ENCODE measurements around the gene GSTA4. TPM values are rescaled to one million over a fixed set of nuclear protein-coding genes. Genes with fewer than 3 reads are reported as not detected.
"Not testable (repeated sequence)": the region's sequence is repeated elsewhere in the genome, so short reads cannot be mapped to it uniquely, and the experiment has no call there.

The GSTA4 gene, protein sequence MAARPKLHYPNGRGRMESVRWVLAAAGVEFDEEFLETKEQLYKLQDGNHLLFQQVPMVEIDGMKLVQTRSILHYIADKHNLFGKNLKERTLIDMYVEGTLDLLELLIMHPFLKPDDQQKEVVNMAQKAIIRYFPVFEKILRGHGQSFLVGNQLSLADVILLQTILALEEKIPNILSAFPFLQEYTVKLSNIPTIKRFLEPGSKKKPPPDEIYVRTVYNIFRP
- total RNA-seq = 35.8 and 38.7 TPM in 2 replicates

- intact Hi-C loops (cut with micrococcal nuclease) = loop anchor here (1.0 to 10.0 kb wide), 8 partner anchors 11 to 708 kb away; partner anchors contain the start of genes FBXO9, GCLC and TMEM14A
- H3K27ac Mint-ChIP-seq = peak within 1 kb of the TSS; percentile 99
- peak; percentile 85 for DNase-seq (ENCODE audit: low spot score)
- H3K27me3 Mint-ChIP-seq (ENCODE audit: insufficient read depth) = peaks cover 11% of the 10 kb centered on the region
- peak within 1 kb of the TSS; percentile 88 for H3K4me3 Mint-ChIP-seq
- H3K4me1 Mint-ChIP-seq (ENCODE audit: low read depth) = peaks cover 55% of the 10 kb centered on the region
- H3K36me3 Mint-ChIP-seq (ENCODE audit: low read depth) = peaks cover 18% of the 10 kb centered on the region
- not testable (repeated sequence) for H3K9me3 Mint-ChIP-seq
These were observed at the start of gene GSTA4 for GRCh38 chr6:52995089-52995912. Gene GSTA4, minus strand, starts transcription at chr6:52995284. Its CDS starts 1,041 bp downstream, at chr6:52994243.

DNA sequence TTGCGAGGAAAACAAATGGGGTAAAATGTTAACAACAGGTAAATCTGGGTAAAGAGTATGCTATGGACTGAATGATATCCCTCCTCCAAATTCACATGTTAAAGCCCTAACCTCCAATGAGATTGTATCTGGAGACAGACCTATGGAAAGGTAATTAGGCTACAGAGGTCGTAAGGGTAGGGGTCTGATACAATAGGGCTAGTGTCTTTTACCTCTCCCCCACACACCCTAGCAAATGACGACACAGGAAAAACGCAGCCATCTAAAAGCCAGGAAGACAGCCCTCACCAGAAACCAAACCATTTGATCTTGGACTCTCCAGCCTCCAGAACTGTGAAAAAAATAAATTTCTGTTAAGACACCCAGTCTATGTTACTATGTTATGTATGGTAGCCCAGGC is 49.5 kb upstream of the GSTA4 start:
- Mint-ChIP-seq H3K4me1 (ENCODE audit: low read depth) (peaks cover 28% of the 10 kb centered on the region), H3K27ac (no peak overlapping the region), H3K4me3 (no peak overlapping the region), H3K27me3 (ENCODE audit: insufficient read depth) (no peaks in the 10 kb centered on the region), H3K9me3 (no peaks in the 10 kb centered on the region), H3K36me3 (ENCODE audit: low read depth) (peaks cover 17% of the 10 kb centered on the region)
- intact Hi-C loops (cut with micrococcal nuclease) = no loop called here
- no peak for DNase-seq (ENCODE audit: low spot score)

DNA sequence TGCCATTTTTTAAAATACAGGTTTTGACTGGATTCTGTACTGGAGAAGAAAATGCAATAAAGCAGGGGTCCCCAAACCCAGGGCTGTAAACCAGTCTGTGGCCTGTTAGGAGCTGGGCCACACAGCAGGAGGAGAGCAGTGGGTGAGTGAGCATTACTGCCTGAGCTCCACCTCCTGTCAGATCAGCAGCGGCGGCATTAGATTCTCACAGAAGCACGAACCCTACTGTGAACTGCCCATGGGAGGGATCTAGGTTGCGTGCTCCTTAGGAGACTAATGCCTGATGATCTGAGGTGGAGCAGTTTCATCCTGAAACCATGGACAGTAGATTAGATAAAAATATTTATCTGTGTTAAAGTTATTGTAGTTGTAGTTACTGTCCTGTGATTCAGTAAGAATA is 49.0 kb upstream of the GSTA4 start:
- Mint-ChIP-seq H3K9me3 (no peaks in the 10 kb centered on the region), H3K27me3 (ENCODE audit: insufficient read depth) (no peaks in the 10 kb centered on the region), H3K4me1 (ENCODE audit: low read depth) (peaks cover 23% of the 10 kb centered on the region), H3K36me3 (ENCODE audit: low read depth) (peaks cover 21% of the 10 kb centered on the region), H3K4me3 (no peak overlapping the region), H3K27ac (no peak overlapping the region)
- DNase-seq (ENCODE audit: low spot score) = no peak
- intact Hi-C loops (cut with micrococcal nuclease) = no loop called here

- peaks cover 18% of the 10 kb centered on the region for H3K4me1 Mint-ChIP-seq (ENCODE audit: low read depth)
- no peaks in the 10 kb centered on the region for H3K27me3 Mint-ChIP-seq (ENCODE audit: insufficient read depth)
- peaks cover 23% of the 10 kb centered on the region for H3K36me3 Mint-ChIP-seq (ENCODE audit: low read depth)
These were observed 48.5 kb upstream of the GSTA4 start for GRCh38 chr6:53043581-53043980.

GRCh38 chr6:53042112-53042511 is 47.0 kb upstream of the GSTA4 start:
- H3K27ac Mint-ChIP-seq = no peak overlapping the region
- H3K9me3 Mint-ChIP-seq = no peaks in the 10 kb centered on the region
- no peak for DNase-seq (ENCODE audit: low spot score)
- peaks cover 25% of the 10 kb centered on the region for H3K36me3 Mint-ChIP-seq (ENCODE audit: low read depth)
- H3K27me3 Mint-ChIP-seq (ENCODE audit: insufficient read depth) = no peaks in the 10 kb centered on the region
- H3K4me3 Mint-ChIP-seq = no peak overlapping the region
- H3K4me1 Mint-ChIP-seq (ENCODE audit: low read depth) = peaks cover 7% of the 10 kb centered on the region
- intact Hi-C loops (cut with micrococcal nuclease) = no loop called here

More at GRCh38 chr6:53043581-53043980, 48.5 kb upstream of the GSTA4 start:
- no peak for DNase-seq (ENCODE audit: low spot score)
- H3K9me3 Mint-ChIP-seq = no peaks in the 10 kb centered on the region
- intact Hi-C loops (cut with micrococcal nuclease) = no loop called here
- H3K27ac Mint-ChIP-seq = no peak overlapping the region
- H3K4me3 Mint-ChIP-seq = no peak overlapping the region

- Mint-ChIP-seq H3K4me3 (no peak overlapping the region), H3K27me3 (ENCODE audit: insufficient read depth) (no peaks in the 10 kb centered on the region), H3K4me1 (ENCODE audit: low read depth) (no peaks in the 10 kb centered on the region), H3K36me3 (ENCODE audit: low read depth) (peaks cover 29% of the 10 kb centered on the region), H3K27ac (no peak overlapping the region), H3K9me3 (no peaks in the 10 kb centered on the region)
- intact Hi-C loops (cut with micrococcal nuclease) = no loop called here
- no peak for DNase-seq (ENCODE audit: low spot score)
These were observed 46.3 kb upstream of the GSTA4 start for GRCh38 chr6:53041356-53041755.

GRCh38 chr6:53038596-53038995 is 43.5 kb upstream of the GSTA4 start:
- peaks cover 35% of the 10 kb centered on the region for H3K36me3 Mint-ChIP-seq (ENCODE audit: low read depth)
- DNase-seq (ENCODE audit: low spot score) = no peak
- no peak overlapping the region for H3K27ac Mint-ChIP-seq
- no peaks in the 10 kb centered on the region for H3K4me1 Mint-ChIP-seq (ENCODE audit: low read depth)
- H3K27me3 Mint-ChIP-seq (ENCODE audit: insufficient read depth) = no peaks in the 10 kb centered on the region
- H3K4me3 Mint-ChIP-seq = no peak overlapping the region
- intact Hi-C loops (cut with micrococcal nuclease) = no loop called here
- H3K9me3 Mint-ChIP-seq = no peaks in the 10 kb centered on the region

DNA sequence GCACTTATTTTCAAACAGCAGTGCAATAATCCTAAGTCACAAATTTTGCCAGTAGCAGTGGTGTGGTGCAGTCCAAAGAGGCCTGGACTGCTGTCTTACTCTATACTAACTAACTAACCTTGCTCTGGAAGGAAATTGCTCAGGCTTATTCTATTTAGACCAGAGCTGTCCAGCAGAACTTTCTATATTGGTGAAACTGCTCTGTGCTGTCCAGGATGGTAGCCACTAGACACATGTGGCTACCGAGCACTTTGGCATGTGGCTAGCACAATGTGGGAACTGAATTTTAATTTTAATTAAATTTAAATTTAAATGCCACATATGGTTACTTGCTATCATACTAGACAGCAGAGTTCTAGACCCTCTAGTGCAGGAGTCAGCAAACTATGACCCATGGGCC is 43.1 kb upstream of the GSTA4 start:
- H3K9me3 Mint-ChIP-seq = no peaks in the 10 kb centered on the region
- DNase-seq (ENCODE audit: low spot score) = no peak
- peaks cover 40% of the 10 kb centered on the region for H3K36me3 Mint-ChIP-seq (ENCODE audit: low read depth)
- no peaks in the 10 kb centered on the region for H3K4me1 Mint-ChIP-seq (ENCODE audit: low read depth)
- no peaks in the 10 kb centered on the region for H3K27me3 Mint-ChIP-seq (ENCODE audit: insufficient read depth)
- no peak overlapping the region for H3K27ac Mint-ChIP-seq
- intact Hi-C loops (cut with micrococcal nuclease) = no loop called here
- no peak overlapping the region for H3K4me3 Mint-ChIP-seq

DNA sequence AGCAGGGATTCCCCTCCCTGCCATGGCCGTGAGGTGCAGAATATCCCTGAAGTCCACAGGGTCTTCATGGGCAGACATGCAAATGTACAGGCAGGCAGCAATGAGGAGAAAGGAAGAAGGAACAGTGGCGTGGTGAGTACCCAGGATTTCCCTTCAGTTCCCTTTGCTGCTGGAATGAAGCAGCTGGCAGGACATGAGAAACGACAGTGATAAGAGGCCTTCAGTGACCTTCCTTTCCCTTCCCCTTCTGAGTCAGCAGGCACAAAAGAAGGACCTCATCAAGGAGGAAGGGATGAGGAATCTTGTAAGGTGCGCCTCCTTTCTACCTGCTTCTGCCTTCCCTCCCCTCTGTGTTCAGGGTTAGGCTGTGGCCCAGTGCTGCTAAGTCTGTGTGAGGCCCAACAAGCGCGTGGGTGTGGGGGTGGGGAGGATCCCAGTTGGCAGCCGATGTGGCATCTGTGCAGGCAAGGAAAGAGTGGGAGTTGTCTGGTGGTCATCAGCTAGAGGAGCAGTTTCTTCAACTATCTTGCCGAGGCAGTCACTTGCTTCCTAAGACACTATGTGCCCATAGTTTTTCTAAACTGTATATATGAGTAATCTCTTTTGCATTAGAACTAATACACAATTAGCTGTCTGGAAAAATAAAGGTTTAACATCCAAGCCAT is 40.6 kb upstream of the GSTA4 start:
- H3K36me3 Mint-ChIP-seq (ENCODE audit: low read depth) = peaks cover 34% of the 10 kb centered on the region
- no peak overlapping the region for H3K27ac Mint-ChIP-seq
- no peaks in the 10 kb centered on the region for H3K4me1 Mint-ChIP-seq (ENCODE audit: low read depth)
- no peak overlapping the region for H3K4me3 Mint-ChIP-seq
- intact Hi-C loops (cut with micrococcal nuclease) = no loop called here
- DNase-seq (ENCODE audit: low spot score) = no peak
- H3K27me3 Mint-ChIP-seq (ENCODE audit: insufficient read depth) = no peaks in the 10 kb centered on the region
- no peaks in the 10 kb centered on the region for H3K9me3 Mint-ChIP-seq

GRCh38 chr6:53033764-53034163 is 38.7 kb upstream of the GSTA4 start:
- Mint-ChIP-seq H3K27ac (no peak overlapping the region), H3K4me3 (no peak overlapping the region)

DNA sequence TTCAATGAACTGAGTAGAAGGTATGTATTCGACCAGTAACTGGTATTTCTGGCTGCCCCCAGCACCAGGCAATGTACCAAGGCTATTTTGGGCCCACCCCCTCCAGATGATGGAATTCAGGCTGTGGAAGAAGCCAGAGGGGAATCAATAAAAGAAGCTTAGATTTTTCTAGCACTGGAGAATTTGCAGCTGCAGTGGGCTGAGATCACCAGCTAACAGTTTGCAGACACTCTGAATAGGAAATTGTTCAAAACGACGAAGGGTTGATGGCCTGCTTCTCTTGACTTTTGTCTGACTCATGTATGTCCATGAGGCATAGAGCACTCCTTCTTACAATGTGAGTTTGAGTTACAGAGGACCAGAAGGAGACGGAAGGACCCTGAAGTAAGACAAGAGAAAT is 37.8 kb upstream of the GSTA4 start:
- H3K4me3 Mint-ChIP-seq = no peak overlapping the region
- H3K27ac Mint-ChIP-seq = no peak overlapping the region
- DNase-seq (ENCODE audit: low spot score) = no peak
- H3K9me3 Mint-ChIP-seq = no peaks in the 10 kb centered on the region
- intact Hi-C loops (cut with micrococcal nuclease) = no loop called here
- no peaks in the 10 kb centered on the region for H3K27me3 Mint-ChIP-seq (ENCODE audit: insufficient read depth)
- H3K4me1 Mint-ChIP-seq (ENCODE audit: low read depth) = peaks cover 6% of the 10 kb centered on the region
- peaks cover 24% of the 10 kb centered on the region for H3K36me3 Mint-ChIP-seq (ENCODE audit: low read depth)

More at GRCh38 chr6:53033764-53034163, 38.7 kb upstream of the GSTA4 start:
- peaks cover 22% of the 10 kb centered on the region for H3K36me3 Mint-ChIP-seq (ENCODE audit: low read depth)
- H3K9me3 Mint-ChIP-seq = no peaks in the 10 kb centered on the region
- intact Hi-C loops (cut with micrococcal nuclease) = no loop called here
- no peak for DNase-seq (ENCODE audit: low spot score)
- H3K27me3 Mint-ChIP-seq (ENCODE audit: insufficient read depth) = no peaks in the 10 kb centered on the region
- peaks cover 6% of the 10 kb centered on the region for H3K4me1 Mint-ChIP-seq (ENCODE audit: low read depth)

- H3K27me3 Mint-ChIP-seq (ENCODE audit: insufficient read depth) = no peaks in the 10 kb centered on the region
- no peak for DNase-seq (ENCODE audit: low spot score)
- peaks cover 21% of the 10 kb centered on the region for H3K36me3 Mint-ChIP-seq (ENCODE audit: low read depth)
- H3K27ac Mint-ChIP-seq = no peak overlapping the region
- intact Hi-C loops (cut with micrococcal nuclease) = no loop called here
- no peak overlapping the region for H3K4me3 Mint-ChIP-seq
- H3K4me1 Mint-ChIP-seq (ENCODE audit: low read depth) = peaks cover 16% of the 10 kb centered on the region
- H3K9me3 Mint-ChIP-seq = no peaks in the 10 kb centered on the region
These were observed 36.2 kb upstream of the GSTA4 start for GRCh38 chr6:53031281-53031680.

DNA sequence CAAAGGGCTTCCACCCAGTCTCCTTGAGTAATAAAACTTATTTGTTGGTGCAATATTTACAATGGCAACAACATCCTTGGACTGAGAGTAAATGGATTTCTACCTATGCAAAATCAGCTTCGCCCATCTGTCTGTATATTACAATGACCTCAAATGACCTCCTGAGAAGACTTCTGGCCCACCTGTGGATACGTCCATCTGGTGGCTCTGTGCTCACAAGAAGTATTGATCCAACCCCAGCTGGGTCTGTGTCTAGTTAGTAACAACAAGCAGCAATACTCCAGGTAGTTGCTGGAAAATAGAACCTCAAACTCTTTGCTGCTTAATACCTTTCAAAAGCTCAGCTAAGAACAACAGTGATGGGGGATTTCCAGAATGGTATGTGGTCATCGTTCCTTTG is 34.7 kb upstream of the GSTA4 start:
- H3K36me3 Mint-ChIP-seq (ENCODE audit: low read depth) = peaks cover 21% of the 10 kb centered on the region
- H3K4me1 Mint-ChIP-seq (ENCODE audit: low read depth) = peaks cover 16% of the 10 kb centered on the region

More for the DNA sequence above, 34.7 kb upstream of the GSTA4 start:
- H3K4me3 Mint-ChIP-seq = no peak overlapping the region
- H3K27ac Mint-ChIP-seq = no peak overlapping the region
- no peaks in the 10 kb centered on the region for H3K9me3 Mint-ChIP-seq
- intact Hi-C loops (cut with micrococcal nuclease) = no loop called here
- DNase-seq (ENCODE audit: low spot score) = no peak
- no peaks in the 10 kb centered on the region for H3K27me3 Mint-ChIP-seq (ENCODE audit: insufficient read depth)
